Testis (tissue), 3 donors: ENCODE measurements around the gene STAMBPL1. TPM values are rescaled to one million over a fixed set of nuclear protein-coding genes. Genes with fewer than 3 reads are reported as not detected.

Experiments used
- DNase-seq: peaks from one replicate; pipeline ENCODE4 v3.0.0-alpha.2; 2019
- H3K27ac ChIP-seq, 2 donors: fragments of 200-600 bp; sonication (generic); one replicate each; pipeline ENCODE4 v1.5.1; 2019
- H3K27me3 ChIP-seq: fragments of 200-600 bp; sonication (generic); one replicate; pipeline ENCODE4 v1.5.1; 2019
- H3K36me3 ChIP-seq: fragments of 200-600 bp; sonication (generic); one replicate; pipeline ENCODE4 v1.5.1; 2017; ENCODE audit warnings: low read depth; ENCODE audit errors: missing control alignments
- H3K4me1 ChIP-seq: fragments of 200-600 bp; sonication (generic); one replicate; pipeline ENCODE4 v1.5.1; 2019
- H3K4me3 ChIP-seq, 2 donors: fragments of 200-600 bp; sonication (generic); one replicate each; pipeline ENCODE4 v1.5.1; 2017 to 2019
- H3K9me3 ChIP-seq: fragments of 200-600 bp; sonication (generic); one replicate; pipeline ENCODE4 v1.5.1; 2017
- CTCF ChIP-seq, 3 experiments: fragments of 450-650 bp in 2 of 3; fragments of 200-600 bp in 1 of 3; sonication (generic) in 1 of 3; IDR thresholded peaks; one replicate each; pipeline ENCODE4 v1.5.1; 2016 to 2019; ENCODE audit warnings: antibody characterized with exemption in 3 of 3, mild to moderate bottlenecking in 2 of 3, moderate library complexity in 1 of 3
- POLR2A ChIP-seq: fragments of 450-650 bp; IDR thresholded peaks from one replicate; pipeline ENCODE4 v1.6.1; 2017; ENCODE audit warnings: antibody characterized with exemption, mild to moderate bottlenecking, moderate library complexity
- WGBS, 2 donors: methylation state at CpG; one replicate each; pipeline ENCODE4 v1.1.5; 2018; 5-methylcytosine and 5-hydroxymethylcytosine counted together
- intact Hi-C: fragments of 100-400 bp; cut with DNase I; formaldehyde crosslinking; loops from one replicate; pipeline ENCODE4 v1.15.1; 2023; ENCODE audit warnings: low total_unique reads
- polyA plus RNA-seq: library from polyadenylated mRNA; stranded (reverse); fragments of 350-450 nt; fragmentation: Illumina TruSeq; extraction: RNeasy Lipid Tissue Mini Kit (QIAGEN cat#74804); gene quantifications from one replicate; pipeline ENCODE4 v1.2.3, GENCODE V29; 2014; ENCODE audit warnings: low read depth, low replicate concordance; ENCODE audit not compliant: insufficient read depth
- total RNA-seq, 2 donors: library from RNA; depleted of rRNA; stranded (reverse); fragments of >200 nt; gene quantifications; one replicate each; pipeline ENCODE4 v1.2.3, GENCODE V29; 2016

Gene STAMBPL1
- total and polyA plus RNA-seq, 3 donors from 2014 or later, result 20.0 to 37.5 (median 32.3) TPM

GRCh38 chr10:88852327-88852726 lies 27.7 kb upstream of the STAMBPL1 start:
- no peak overlapping the region for H3K27ac ChIP-seq
- no peak for DNase-seq
- WGBS, 2 donors, result 94% methylated on average over 4 of the region's 4 CpGs
- intact Hi-C loops, result no loop called here
- H3K27me3 ChIP-seq, result no peaks in the 10 kb centered on the region
- no peaks in the 10 kb centered on the region for H3K36me3 ChIP-seq
- no peaks in the 10 kb centered on the region for H3K4me1 ChIP-seq
- TF ChIP-seq POLR2A, result no peak
- TF ChIP-seq CTCF (IDR thresholded peaks at IDR 0.05), result no peak
- no peak overlapping the region for H3K4me3 ChIP-seq
- H3K9me3 ChIP-seq, result no peaks in the 10 kb centered on the region

- no peak for DNase-seq
- no peaks in the 10 kb centered on the region for H3K4me1 ChIP-seq
- WGBS, 2 donors, result 78 to 85% methylated on average over 4 of the region's 4 CpGs
- no peaks in the 10 kb centered on the region for H3K36me3 ChIP-seq
- H3K27me3 ChIP-seq, result no peaks in the 10 kb centered on the region
- H3K4me3 ChIP-seq, result no peak overlapping the region
- TF ChIP-seq CTCF (IDR thresholded peaks at IDR 0.05) (no peak), POLR2A (no peak)
- intact Hi-C loops, result no loop called here
- H3K9me3 ChIP-seq, result no peaks in the 10 kb centered on the region
- H3K27ac ChIP-seq, result no peak overlapping the region
Measured at GRCh38 chr10:88853155-88853881, 26.7 kb upstream of the STAMBPL1 start.

GRCh38 chr10:88854684-88855083 lies 25.4 kb upstream of the STAMBPL1 start:
- Histone ChIP-seq H3K36me3 (no peaks in the 10 kb centered on the region), H3K27me3 (no peaks in the 10 kb centered on the region), H3K27ac (no peak overlapping the region), H3K4me3 (no peak overlapping the region), H3K4me1 (no peaks in the 10 kb centered on the region), H3K9me3 (no peaks in the 10 kb centered on the region)
- 82 to 90% methylated on average over 3 of the region's 3 CpGs for WGBS, 2 donors
- TF ChIP-seq CTCF (IDR thresholded peaks at IDR 0.05) (no peak), POLR2A (no peak)
- DNase-seq, result no peak
- intact Hi-C loops, result no loop called here

- Histone ChIP-seq H3K9me3 (no peaks in the 10 kb centered on the region), H3K36me3 (no peaks in the 10 kb centered on the region), H3K27me3 (no peaks in the 10 kb centered on the region), H3K4me1 (no peaks in the 10 kb centered on the region), H3K27ac (no peak overlapping the region), H3K4me3 (no peak overlapping the region)
- no peak for DNase-seq
- intact Hi-C loops, result no loop called here
- TF ChIP-seq POLR2A, result no peak
- TF ChIP-seq CTCF (IDR thresholded peaks at IDR 0.05), result no peak
Measured at GRCh38 chr10:88857831-88858230, 22.2 kb upstream of the STAMBPL1 start.

- no peak for DNase-seq
- WGBS, 2 donors, result 60 to 63% methylated on average over 2 of the region's 2 CpGs
- intact Hi-C loops, result no loop called here
Measured at GRCh38 chr10:88858491-88858890, 21.6 kb upstream of the STAMBPL1 start.

More at GRCh38 chr10:88858491-88858890, 21.6 kb upstream of the STAMBPL1 start:
- Histone ChIP-seq H3K4me1 (no peaks in the 10 kb centered on the region), H3K27me3 (no peaks in the 10 kb centered on the region), H3K4me3 (no peak overlapping the region), H3K27ac (no peak overlapping the region), H3K36me3 (no peaks in the 10 kb centered on the region), H3K9me3 (no peaks in the 10 kb centered on the region)
- TF ChIP-seq CTCF (IDR thresholded peaks at IDR 0.05) (no peak), POLR2A (no peak)
